Measurements from ENCODE around the gene TTC38.

- TF ChIP-seq CTCF (IDR thresholded peaks at IDR 0.05) = no peak
- no peak for TF ChIP-seq POLR2A (IDR thresholded peaks at IDR 0.05)
These were observed 21.6 kb upstream of the TTC38 start for GRCh38 chr22:46246178-46246577.

Measured in testis (tissue), 2 donors.